Ureter (tissue), 1 donor: Measurements from ENCODE around the gene MEG3. TPM values are rescaled to one million over a fixed set of nuclear protein-coding genes. Genes with fewer than 3 reads are reported as not detected.
"Not testable (repeated sequence)": the region's sequence is repeated elsewhere in the genome, so short reads cannot be mapped to it uniquely, and the experiment has no call there.

ENCODE experiments used
- DNase-seq: peaks from one replicate; pipeline ENCODE4 v3.0.0-alpha.2; 2020; ENCODE audit warnings: low spot score
- total RNA-seq: library from RNA; stranded (reverse); gene quantifications from one replicate; pipeline ENCODE4 v1.2.4, GENCODE V29; 2023
- donor health status: DM: yes; HTN: yes; CAD: no.

MEG3 gene
- total RNA-seq, 1 donor from 2014 or later, result 77.9 TPM

DNA sequence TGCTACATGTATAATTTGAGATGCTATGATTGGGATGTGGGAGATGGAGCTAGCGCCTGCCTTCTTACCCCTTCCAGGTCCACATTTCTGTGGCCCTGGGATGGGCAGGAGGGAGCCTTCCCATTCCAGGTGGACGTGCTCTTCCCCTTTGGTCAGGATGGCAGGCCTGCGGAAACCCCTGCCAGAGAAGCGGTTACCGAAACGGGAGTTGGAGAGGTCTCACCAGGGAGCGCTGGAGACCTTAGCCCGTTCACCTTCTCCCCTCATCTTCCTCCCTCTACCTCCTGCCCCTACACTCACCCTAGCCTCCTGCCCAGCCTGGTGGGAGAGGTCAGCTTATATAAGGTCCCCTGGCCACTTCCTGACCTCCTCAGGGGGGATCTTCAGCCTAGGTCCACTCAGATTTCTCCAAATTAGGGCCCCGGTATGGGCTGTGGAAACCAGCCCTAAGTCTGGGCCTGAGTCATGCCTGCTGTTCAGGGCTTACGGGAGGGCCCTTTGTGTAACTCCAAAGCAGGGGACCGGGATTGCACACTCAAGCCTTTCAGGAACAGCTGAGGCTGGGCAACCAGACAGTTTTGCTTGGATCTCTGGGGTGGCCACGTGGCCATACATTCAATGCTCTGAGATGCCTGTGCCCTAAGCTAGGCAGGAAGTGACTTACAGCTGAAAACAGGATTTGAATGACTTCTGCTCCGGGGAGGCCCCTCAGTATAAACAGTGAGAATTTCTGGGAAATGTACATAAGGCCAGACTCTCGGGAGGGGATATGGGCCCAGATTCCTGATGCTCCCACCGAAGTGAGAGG is 10.2 kb upstream of the MEG3 start:
- no peak for DNase-seq

DNA sequence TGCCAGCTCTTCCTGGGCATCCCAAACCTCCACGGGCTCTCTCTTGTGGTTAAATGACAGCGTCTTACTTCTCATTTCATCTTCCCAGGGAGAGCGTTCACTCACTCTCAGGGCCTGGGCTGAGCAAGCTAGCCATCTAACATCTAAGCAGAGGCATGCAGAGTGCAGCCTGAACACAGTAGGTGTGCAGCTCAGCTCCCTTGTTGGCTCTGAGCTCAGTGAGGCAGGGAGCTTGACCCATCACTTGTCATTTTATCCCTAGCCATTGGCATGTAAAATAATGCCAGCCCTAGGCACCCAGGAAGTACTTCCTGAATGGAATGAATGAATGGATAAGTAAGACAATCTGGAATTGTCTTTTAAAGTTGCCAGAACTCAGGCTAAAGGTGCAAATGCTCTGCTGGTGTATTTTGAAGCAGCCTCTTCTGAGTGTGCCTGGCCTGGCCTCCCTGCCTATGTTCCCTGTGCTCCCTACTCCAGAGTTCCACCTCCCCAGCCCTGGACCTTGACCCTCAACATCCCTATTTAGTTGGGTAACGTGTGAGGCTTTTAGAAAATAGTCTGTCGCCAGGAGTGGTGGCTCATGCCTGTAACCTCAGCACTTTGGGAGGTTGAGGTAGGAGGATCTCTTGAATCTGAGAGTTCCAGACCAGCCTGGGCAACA is 9.5 kb upstream of the MEG3 start:
- no peak for DNase-seq

DNA sequence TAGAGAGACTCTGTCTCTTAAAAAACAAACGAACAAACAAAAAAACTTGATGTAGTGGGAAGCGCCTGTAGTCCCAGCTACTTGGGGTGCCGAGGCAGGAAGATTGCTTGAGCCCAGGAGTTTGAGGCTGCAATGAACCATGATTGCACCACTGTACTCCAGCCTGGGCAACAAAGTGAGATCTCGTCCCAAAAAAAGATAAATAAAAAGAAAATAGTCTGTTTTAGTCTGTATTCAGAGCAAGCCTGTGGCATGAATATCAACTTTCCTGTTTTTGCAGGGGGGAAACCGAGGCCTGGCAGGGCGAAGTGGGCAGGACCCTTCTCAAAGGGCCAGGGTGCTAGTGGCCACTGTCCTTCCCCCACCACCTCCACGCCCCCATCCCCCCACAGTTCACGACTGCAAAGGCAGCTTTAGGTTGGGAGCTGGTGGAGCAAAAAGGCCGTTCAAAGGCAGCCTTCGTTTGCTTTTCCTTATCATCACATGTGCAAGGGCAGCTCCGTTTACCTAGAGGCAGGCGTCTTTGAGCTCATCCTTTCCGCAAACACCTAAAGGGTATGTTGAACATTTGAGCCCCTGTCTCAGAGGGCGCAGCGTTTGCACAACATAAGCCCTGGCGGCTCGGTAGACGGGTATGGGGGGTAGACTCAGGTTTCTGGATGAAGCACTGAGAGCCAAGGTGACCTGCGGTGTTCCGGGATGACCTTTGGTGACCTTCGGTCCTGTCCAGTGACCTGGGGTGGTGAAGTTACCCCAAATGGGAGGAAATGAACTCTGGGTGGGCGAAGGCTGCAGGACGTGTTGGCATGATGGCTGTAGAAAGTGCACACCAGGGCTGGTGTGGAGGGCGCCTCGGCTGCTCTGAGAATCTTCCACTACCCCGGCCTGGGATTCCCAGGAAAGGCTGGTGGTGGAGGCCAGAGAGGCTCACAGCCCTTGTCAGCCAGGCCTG is 8.7 kb upstream of the MEG3 start:
- DNase-seq, result no peak

DNA sequence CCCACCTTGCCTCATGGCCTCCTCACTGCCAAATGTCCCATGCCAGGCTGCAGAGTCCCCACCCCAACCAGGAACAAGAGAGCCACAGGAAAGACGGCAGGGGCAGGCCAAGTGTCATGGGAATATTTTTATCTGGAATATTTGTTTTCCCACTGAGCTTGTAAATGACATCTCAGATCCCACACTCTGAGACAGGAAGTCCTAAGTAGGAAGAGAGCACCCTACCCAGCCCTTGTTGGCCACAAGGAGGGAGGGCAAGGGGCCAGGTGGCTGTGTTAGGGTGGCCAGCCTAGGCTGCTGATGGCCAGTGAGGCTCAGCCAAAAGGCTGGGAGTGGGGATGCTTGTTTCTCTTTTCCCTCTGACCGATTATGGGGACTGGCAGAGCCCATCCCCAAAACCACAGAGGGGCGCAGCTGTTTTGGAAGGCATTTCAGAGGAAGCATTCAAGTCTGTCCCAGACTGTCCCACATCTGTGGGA is 7.7 kb upstream of the MEG3 start:
- no peak for DNase-seq

DNA sequence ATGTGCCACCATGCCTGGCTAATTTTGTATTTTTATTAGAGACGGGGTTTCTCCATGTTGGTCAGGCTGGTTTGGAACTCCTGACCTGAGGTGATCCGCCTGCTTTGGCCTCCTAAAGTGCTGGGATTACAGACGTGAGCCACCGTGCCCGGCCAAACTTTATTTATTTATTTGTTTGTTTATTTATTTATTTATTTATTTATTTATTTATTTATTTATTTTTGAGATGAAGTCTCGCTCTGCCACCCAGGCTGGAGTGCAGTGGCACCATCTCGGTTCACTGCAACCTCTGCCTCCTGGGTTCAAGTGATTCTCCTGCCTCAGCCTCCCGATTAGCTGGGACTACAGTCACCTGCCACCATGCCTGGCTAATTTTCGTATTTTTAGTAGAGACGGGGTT is 7.0 kb upstream of the MEG3 start:
- DNase-seq, result not testable (repeated sequence)

DNA sequence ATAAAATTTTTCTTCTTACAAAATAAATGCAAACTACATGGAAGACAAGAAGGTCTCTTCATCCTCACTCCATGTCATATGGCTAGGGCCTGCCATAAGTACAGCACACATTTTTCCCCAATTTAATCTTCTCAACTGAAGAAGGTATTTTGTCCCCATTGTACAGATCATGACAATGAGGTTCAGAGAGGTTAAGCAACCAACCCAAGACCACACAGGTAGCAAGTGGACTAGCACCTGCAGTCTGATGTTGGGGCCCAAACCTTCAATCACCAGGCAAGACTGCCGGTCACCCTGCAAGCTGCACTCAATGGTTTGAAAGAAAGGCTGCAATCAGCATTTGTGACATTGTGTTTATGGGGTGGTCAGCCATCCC is 6.5 kb upstream of the MEG3 start:
- DNase-seq, result no peak

DNA sequence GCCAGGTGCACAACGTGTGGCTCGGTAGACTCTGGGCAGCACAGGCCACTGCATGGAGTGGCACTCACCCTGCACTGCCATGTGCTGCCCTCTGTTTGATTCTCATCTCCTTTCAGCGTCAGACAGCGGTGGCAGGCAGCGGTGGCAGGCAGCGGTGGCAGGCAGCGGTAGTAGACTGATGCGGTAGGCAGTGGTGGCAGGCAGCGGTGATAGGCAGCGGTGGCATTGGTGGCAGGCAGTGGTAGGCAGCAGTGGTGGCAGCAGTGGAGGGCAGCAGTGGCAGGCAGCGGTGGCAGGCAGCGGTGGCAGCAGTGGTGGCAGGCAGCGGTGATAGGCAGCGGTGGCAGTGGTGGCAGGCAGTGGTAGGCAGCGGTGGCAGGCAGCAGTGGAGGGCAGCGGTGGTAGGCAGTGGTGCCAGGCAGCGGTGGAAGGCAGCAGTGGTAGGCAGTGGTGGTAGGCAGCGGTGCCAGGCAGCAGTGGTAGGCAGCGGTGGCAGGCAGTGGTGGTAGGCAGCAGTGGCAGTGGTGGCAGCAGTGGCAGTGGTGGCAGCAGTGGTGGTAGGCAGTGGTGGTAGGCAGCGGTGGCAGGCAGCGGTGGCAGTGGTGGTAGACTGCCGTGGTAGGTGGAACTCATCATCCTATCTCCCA is 6.0 kb upstream of the MEG3 start:
- DNase-seq, result no peak

DNA sequence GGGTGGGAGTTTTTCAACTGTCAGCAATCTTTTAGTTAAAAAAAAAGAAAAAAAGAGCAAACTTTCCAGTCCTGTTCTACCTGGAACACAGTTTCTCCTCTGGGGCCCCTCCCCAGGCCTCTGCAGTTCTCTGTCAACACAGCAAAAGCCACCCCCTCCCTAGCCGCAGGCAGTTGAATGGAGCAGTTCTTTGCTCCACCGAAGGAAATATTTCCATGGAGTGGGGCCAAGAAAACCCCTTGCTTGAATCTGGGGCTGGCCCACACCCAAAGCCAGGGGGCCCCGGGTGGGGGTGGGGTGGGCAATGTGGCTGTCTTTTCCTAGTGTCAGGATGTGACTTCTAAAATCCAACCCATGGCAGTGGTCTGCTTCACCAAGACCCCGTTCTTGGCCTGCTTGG is 5.0 kb upstream of the MEG3 start:
- no peak for DNase-seq

DNA sequence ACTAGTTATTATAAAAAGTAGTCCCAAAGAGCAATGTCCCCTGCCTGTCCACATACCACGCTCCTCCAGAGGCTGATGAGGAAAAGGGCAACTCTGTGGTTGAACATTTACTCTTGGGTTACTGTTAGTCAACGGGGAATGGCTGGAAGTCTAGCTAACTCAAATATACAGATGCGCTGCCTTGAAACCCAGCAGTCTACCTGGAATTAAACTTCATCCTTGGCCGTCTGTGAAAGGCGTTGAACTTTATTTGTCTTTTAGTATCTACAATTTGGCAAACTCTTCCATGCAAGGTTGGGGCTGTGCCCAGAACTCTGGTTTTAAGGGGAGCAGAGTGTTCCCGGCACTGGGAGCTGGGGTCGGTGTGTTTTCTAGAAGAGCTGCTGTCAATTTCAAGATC is 3.9 kb upstream of the MEG3 start:
- DNase-seq, result no peak

DNA sequence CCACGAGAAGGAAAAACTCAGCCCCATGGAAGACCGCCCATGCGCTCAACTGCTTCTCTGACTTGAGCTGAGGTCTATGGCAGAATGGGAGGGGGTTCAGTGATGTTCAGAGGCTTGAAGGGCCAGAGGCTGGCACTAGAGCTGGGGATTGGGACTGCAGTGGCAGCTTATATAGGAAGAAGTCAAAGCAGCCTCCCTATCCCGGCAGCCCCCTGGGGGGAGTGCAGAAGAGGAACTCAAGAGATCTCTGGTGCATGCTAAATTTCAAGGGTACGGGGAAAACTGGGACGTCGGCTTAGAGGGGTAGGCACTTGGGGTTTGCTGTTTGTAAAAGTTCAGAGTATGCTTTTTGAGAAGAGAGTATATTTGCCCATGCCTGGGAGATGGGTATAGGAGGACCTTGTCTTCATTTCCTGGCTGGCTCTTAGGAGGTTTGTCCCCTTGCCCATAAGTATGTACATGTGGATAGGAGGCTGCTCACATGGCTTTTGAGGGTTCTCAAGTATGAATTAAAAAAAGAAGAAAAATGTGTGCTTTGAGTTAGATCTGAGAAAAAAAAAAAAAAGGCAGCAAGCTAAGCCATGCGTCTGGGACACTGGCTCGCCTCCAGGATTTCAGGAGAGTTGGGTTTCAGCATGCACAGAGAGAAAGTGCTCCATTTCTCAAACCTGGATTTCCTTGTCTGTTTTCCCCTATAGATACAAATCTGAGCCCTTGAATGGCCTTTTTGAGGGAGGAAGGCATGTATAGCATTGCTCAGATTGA is 3.2 kb upstream of the MEG3 start:
- no peak for DNase-seq

DNA sequence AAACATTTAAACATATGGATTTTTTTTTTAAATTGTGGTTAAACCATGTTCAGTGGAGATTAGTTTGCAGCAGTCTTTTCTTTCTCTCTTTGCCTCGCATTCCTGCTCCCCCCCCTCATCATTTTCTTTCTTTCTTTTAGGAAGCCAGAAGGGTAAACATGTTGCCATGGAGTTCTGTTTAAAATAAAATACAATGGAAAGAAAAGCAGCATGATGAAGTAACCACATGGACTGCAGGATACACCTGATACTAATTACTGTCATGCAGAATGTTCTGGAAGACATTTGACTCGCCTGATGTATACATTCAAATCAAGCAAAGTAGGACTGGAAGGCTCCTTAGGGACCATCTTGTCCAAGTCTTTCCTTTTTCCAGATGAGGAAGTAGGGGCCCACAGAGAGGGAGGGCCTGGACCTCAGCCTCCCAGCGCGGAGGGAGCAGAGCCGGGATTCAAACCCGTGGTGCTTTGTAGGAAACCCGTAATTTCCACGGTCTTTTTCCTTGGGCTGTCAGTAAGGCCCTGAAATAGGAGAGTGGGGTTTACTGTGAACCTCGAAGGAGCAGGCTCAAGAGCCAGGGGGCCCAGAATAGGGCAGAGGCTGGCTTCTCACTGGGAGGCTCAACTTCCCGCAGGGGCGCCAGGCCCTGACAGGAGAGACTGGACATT is 2.4 kb upstream of the MEG3 start:
- DNase-seq, result no peak

DNA sequence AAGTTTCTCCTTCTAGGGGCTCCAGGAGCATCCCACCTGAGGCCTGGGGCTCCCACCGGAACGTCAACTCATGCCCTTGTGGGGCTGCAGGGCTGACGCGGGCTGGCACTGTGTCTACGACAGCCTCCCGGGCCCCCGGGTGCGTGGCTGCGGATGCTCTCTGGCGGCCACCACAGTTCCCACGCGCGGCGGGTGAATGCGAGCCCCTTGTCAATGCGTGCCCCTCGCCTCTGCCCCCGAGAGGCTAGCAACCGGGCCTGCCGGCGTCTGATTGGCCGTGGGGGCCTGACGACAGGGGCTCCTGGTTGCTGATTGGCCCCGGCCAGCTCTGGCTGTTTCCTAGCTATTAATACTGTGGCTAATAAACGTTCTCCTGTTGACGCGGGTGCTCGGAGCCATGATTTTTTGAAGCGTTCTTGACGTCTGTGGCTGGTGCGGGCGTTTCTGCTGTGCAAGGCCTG is 1.8 kb upstream of the MEG3 start:
- DNase-seq, result no peak

DNA sequence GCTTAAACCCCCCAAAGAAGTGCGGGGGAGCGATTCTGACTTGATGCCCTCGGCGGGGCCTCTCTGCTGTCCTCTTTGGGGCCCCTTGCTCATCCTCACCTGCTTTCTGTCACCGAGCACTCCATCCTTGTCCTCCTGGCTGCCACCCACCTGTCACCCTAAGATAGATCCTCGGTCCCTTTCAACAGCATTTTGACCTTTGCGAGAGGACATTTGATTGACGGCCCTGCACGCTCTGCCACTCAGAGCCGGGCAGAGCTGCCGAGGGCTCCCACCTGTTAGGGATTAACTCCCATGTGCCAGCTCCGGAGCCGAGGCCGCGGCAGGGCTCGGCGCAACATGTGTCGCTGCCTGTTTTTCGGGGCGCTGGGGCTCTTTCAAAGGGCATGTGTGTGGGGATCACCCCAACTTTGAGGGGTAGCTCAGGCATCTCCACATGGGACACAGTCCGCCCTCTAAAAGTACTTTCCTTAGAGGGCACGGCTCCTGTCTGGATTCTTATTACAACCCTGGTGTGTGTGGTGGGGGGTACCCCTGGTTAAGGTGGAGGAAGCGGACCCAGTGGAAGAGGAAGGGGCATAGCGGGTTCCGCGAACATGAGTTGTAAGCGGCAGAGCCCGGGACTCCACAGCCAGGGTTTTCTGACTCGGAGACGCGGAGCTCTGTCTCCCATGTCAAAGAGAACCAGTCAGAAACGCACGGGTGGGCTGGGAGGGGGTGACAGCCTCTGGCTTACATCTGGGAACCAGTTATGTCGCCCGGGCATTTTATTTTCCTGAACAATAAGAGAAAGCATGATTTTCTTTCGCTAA is 811 bp upstream of the MEG3 start:
- no peak for DNase-seq

DNA sequence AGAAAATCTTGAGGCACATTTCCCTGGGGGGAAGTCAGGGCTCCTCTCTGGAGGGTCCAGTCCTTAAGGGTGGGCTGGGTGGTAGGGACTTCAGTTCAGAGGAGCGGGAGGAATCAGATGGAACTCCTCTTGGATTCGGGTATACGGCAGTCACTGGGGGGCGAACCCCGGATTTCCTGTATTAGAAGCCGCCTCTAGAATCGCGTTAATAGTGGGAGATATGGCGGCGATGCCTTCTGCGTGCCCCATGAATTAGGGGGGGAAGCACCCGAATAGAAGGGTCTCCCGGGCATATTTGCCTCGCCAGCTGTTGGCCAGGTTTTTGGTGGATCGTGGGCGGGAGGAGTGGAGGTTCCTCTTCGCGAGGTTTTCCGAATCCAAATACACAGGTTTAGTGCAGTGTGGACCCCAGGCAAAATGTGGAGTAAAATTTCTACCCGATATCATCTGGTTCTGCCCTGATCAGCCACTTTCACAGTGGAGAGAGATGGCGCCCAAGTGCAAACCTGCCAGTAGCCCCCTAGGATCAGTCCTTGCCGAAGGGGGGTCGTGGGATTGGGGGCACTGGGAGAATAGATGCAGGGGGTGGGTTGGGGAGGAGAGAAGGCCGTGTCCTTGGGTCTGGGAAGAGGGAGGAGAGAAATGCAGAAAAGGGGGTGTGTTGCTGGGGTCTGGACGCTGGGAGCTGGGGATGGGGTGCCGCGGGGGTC is 628 bp downstream of the MEG3 start:
- DNase-seq, result no peak

DNA sequence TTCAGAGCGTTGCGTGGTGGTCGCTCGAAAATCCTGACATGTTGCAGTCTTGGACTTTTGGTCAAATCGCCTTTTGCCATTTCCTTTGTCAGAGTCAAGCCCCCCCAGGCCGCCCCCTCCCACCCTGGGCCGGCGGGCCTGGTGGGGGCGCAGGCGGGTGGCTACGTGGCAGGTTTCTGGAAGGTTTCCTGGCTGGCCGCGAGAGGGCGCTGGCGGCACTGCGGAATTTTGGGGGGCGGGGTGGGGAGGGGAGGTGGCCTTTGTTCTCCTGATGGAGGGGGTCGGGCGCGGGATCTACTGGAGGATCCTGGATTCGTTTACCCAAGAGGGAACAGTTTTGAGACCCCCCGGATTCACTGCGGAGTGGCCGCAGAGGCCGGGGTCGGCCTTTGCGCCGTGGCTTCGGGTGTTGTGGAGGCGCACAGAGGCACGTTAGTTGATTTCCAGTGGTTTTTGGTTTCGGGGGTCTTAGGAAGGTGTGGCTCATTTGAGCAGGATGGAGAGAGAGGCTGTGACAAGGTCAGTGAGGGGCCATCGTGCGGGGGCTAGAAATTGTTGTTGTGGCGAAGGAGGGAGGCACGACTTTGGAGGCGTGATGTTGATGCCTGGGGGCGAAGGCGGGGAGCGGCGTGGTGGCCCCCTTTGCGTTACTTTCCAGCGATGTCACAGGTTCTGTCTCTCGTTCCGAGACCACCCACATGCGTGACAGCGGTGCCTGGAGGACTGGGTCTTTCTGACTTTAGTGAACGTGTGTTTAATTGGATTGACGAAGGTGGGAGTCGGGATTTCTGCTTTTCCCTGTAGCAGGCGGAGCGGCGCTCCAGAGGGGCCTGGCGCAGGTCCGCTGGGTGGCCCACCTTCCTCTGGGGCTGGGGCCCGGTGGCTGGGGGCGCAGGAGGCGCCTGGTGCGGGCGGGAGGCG is 1.4 kb downstream of the MEG3 start:
- no peak for DNase-seq

DNA sequence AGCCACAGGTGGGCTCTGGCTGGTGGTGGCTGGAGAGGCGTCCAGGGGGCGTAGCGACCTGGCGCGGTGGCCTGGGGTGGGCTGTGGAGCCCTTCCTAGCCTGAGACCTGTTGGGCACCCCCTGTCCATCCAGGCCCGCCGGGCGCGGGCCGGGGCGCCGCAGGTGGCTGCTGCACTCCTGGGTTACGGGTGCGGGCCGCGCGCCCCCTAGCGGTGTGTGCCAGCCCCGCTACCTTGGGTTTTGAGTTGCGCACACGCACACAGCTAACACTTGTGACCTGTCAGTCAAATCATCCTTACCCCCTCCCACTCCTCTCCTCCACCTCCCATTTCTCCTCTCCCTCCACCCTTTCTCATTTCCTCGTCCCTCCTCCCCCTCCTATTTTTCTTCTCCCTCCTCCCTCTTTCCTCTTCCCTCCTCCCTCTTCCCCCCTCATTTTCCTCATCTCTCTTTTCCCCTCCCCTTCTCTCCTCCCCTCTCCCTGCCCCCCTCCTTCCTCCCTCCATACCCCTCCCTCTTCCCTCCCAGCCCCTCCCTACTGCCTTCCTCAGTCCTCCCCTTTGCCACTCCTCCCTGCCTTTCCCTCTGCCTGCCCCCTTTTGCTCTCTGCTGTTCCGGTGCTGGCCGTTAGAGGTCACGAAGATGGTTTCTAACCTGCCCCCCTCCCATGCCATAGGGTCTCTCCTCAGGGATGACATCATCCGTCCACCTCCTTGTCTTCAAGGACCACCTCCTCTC is 2.3 kb downstream of the MEG3 start:
- DNase-seq, result no peak

DNA sequence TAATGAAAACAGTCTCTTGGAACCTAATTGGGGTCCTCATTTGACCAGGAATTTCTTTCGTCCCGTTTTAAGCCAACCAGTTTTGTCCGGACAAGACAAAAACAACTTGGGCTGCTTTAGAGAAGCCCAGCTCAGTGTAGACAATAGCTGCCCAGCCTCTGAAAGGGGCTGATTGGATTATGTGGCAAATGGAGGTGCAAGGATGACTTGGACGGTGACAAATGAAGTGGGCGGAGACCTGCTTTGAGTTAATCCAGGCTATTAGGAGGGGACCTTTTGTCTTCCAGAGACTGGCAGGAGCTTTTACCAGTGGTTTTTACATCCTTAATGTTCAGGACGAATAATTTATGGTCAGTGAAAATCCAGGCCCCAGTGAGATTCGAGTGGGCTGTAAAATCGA is 4.8 kb downstream of the MEG3 start:
- no peak for DNase-seq
